ENCODE measurements around the gene BUB1B.

The BUB1B gene

DNA sequence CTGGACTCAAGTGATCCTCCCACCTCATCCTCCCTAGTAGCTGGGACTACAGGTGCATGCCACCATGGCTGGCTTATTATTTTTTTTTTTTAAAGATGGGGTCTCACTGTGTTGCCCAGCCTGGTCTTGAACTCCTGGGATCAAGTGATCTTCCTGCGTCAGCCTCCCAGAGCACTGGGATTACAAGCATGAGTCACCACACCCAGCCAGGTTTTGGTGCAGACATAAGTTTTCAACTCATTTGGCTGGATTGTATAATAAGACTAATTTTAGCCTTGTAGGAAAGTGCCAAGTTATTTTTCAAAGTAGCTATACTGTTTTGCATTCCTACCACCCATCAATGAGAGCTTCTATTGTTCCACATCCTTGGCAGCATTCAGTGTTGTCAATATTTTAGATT is 32.1 kb downstream of the BUB1B start:
- no peak for DNase-seq

DNA sequence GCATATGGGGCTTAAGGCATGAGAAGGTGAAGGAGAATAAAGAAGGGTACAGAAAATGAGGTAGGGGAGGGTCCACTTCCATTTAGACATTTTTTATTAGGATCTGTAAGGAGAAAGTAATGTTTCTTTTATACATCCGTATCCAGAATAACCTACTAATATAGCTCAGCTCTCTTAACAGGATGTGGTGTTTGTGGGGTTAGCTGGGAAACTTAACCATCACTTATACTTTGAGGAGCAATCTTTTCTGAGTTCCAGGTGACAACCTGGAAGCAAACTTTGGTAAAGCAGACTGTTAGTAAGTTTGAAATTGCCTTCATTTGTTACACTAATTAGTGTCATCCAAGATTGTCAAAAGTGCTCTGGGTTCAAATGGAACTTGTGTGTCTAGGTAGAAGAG is 36.6 kb downstream of the BUB1B start:
- DNase-seq, result no peak

DNA sequence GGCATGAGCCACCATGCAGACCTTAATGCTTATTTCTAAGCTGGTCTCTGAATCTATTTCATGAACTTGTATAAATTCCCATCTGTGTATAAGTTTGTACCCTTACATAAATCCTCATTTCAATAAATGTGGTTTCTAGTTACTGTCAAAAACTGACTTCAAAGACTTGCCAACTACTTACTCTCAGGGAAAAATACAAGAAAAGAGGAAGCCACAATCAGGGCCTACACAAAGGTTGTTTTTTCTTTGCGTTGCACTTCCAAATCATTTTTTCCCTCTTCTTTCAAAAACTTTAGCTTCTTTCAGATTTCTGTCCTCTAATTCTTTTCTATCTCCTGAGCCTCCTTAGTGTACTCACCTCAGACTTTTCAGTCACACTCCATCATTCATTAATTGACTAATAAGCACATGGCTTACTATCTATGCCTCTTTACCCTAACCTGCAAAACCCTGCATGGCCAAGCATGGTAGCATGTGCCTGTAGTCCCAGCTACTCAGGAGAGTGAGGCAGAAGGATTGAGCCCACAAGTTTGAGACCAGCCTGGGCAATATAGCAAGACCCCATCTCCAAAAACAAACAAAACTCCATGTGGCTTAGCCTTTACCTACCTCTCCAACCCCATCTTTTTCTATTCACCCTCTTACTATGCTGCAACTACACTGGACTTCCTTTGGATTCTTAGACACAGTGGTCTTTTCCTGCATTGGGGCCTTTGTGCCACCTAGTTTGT is 37.7 kb downstream of the BUB1B start:
- no peak for DNase-seq

DNA sequence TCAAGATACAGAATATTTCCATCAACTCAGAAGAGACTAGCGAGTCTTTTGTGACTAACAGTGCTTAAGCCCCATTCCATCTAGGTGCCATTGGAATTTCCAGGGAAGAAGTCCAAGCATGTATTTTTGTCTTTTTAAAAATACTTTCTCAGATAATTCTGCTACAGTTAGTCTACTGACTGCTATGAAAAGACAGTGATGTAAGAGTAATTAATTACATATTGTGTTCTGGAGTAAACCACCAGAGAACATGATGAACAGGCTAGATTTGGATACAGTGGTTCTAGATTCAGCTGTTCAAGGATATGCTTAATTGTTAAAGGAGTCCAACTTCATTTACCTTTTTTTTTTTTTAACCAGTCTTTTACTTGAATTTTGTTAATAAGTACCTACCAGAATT is 43.2 kb downstream of the BUB1B start:
- DNase-seq, result no peak

DNA sequence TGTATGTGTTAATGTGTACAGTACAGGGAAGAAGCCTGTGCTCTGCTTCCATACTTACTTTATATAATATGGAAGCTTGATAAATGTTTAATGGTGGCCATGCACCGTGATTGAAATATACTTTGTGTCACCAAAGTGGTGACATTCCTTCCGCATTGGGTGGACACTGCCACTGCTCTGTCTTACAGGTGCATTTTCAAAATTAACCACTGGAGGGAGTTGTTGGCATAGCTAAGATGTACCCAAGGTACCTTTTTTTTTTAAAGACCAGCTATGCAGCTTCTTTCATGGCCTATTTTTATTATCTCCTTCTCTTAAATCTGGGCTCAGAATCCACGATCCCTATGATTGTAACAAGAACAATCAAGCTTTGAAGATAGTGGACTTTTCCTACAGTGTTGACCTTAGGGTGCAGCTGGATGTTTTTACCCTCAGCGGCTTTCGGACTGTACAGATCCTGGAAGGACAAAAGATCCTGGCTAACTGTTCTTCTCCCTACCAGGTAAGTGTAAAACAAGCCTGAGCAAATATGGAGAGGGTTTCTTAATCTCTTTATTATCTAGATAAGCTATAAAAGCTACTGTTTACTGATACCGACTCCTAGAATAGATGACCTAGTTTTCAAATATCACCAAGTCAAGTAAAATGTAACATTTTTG is 56.4 kb downstream of the BUB1B start:
- DNase-seq, result peak; percentile 38

DNA sequence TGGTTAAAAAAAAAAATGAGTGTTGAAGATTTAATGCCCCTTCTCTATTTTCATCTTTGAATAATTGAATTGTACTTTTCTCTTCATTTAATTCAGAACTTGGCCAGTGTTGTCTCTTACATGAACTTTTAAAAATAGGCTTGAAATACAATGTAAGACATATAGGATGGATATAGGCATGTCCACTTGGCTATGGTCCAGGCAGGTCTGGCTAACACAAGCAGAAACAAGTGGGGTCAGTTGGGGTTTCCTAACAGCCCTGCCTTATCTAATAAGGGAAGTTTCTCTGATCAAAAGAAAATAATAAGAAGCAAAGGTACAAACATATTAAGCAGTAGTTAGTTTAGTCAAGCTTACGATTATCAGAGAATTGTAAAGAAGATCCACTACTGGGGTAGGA is 58.9 kb downstream of the BUB1B start:
- DNase-seq, result no peak

DNA sequence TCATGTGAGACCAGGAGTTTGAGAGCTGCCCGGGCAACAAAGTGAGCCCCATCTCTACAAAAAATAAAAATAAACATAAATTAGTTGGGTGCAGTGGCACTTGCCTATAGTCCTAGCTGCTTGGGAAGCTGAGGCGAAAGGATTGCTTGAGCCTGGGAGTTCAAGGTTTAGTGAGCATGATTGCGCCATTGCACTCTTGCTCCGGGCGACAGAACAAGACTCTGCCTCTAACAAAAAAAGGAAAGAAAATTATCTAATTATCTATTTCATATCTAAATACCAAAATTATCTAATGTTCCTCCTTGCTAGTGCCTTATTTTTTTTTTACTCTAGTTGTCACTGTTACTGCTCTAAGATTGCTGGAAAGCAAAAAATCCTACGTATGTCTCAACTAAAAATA is 61.3 kb downstream of the BUB1B start:
- no peak for DNase-seq

DNA sequence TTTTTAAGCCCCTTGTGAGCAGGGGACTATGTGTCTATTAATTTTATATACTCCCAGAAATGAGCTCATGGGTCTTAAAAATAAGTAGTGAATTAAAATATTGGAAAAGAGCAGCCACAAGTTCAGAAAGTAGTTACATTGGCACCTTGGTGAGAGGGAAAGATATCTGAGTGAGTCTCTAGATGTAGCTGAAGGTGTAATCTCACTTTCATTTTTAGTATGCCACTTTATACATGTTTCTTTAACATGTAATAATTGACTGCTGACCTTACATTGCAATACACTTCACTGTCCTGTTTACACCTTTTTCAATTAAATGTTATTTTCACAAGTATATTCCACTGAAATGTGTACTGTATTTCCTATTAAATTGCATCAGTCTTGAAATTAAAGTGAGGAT is 65.9 kb downstream of the BUB1B start:
- DNase-seq, result no peak

DNA sequence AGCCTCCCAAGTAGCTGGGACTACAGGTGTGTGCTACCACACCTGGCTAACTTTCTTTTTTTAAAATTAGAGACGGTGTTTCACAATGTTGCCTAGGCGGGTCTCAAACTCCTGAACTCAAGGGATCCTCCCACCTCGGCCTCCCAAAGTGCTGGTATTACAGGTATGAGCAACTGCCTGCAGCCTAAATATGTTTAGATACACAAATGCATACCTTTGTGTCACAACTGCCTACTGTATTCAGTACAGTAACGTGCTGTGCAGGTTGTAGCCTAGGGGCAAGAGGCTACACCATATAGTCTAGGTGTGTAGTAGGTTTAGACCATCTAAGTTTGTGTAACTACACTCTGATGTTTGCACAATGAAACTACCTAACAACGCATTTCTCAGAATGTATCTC is 68.4 kb downstream of the BUB1B start:
- no peak for DNase-seq

DNA sequence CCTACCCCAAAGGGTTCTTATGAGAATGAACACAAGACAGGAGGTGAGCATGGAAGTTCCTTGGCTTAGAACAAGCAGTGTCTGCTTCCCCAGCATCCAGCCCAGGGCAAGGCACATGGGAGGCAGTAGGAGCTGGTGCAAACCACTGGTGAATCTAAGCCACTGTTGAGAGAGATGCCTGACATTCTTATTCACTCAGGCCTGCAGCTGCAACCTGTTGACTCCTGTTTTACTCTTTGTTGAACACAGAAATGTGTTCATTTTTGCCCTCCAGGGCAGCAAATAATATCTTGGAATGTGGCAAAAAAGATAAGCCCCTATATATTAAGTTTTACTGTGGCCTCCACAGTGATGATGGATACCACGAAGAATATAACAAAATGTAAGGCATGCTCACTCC is 69.1 kb downstream of the BUB1B start:
- no peak for DNase-seq

DNA sequence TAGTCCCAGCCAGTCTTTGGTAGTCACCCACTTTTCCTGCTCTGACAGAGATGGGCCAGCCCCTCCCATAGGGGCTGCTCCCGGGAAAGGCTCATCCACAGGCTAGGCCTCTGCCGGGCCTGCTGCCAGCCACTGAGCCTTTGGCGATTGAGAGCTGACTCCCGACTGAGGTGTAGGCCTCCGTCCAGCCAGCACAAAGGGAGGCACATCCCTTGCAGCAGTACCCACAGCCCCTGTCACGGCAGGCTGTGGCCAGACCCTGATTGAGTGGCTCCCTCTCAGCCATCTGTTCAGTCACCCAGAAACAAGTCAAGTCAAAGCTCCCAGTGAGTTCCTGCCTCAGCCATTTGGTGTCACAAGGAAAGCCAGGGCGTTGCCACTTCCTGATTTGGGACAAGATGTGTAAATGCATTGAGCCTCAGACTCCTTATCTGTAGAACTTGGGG is 71.8 kb downstream of the BUB1B start:
- DNase-seq, result no peak

DNA sequence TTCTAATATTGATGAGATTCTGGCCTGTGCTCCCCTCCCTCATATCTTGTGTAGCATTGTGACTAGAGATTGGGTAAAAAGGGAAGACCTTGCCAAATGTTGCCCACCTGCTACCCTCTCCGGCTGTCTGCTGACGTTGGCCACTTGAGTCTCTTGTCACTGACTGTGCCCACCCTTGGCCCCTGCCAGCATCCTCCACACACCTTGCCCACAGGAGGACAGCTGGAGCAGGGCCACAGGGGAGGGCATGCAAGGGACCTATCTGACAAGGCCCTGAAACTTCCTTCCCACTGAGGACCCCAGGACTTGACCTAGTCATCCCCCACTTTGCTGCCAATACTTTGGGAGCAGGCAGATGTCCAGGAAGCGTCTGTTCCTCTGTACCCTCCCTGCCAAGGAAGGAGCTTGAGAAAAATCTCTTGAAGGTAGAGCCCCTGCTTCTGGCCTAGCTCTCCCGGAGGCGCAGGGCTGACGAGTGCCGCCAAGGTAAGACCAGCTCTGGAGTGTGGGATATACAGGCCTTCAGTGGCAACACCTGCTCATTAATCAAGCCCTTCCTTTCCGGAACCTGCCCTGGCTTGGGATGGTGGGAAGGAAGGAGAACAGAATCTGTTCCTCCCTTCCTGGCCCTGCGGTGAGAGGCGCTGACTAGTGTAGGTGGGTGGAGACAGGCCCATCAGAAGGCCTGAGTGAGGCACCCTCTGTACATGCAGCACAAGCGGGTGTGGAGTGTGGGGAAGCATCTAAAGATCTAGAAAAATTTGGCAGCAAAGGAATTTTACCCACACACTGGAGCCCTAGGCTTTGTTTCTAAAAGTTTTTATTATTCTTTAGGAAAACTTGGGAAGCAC is 73.1 kb downstream of the BUB1B start:
- DNase-seq, result no peak

DNA sequence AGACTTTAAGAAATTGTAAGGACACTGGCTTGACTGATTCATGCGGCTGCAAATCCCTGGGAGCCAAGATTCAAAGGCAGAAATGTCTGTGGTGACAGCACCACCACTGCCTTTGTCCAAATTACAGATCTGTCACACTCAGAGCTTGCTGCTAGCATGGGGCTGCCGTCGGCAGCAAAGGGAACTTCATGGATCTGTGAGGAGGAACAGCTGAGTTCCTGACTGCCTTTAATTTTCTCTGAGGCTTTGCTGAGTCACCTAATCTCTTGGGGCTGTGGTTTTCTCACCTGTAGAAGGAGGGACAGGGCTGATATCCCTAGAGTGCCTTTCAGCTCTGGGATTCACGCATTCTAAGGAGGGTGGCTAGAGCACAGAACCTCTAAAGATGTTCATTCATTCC is 73.9 kb downstream of the BUB1B start:
- DNase-seq, result no peak

DNA sequence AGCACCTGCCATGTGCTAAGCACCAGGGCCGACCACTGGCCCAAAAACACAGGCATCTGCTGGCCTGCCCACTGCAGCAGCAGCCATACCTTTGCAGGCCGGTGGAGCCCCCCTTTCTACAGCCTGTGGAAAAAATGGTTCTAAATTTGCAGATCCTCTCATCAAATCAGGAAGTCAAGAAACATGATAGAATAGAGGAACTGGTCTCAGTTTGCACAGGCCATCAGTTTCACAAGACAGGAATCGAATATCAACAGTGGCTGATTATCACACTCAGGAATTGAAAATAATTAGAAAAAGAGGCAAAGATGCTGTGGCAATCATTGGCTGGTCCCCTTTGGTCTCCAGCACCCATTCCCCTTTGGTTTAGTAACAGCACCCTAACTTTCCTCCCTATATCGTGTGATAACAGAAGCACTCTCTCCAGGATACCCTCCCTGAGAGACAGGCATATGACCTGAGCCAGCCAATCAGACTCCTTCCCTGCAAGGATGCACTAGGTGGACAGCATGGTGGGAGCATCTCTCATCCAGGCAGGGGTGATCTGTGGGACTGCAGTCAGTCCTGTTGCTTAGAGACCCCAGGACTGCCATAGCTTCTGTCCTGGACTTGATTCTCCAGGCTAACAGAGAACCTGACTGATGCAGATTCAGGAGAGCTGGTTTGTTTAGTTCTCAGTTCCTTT is 74.5 kb downstream of the BUB1B start:
- DNase-seq, result no peak

DNA sequence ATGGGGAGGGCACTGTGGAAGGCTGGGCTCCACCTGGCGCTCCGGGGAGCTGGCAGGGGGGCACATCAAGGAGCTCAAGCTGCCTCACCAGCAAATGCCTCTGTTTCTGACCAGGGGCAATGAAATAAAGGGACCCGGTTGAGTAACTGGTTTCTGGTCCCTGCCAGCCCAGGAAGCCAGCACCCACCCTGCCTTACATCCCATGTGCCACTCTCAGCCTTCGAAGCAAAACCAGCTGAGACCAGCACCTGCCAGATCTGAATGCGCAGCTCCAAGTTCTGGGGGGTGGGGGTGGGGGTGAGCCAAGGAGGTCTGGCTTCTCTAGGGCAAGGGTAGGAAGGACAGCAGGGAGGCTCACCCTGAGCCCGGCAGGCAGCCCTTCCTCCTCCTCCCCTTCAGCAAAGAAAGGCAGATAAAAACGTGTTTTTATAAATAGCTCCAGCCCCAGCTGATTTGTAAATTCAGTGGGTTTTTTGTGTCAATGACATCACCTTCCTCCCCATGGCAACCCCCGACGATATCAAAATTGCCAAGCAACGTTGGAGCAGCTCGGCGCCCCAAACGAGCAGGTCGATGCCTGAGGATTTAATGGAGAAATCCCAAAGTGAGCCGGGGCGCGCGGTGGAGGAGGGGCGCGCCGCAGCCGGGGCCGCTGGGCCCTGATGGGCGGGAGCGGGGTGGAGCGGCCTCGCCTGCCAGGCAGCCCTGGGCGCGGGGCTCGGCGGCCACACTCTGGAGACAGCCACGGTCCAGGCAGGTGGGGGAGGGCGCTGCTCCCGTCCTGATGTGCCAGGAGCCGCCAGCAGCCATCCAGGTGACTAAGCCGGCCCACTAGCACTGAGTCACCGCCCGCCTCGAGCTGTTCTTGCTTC is 77.9 kb downstream of the BUB1B start, which contains the start of gene PAK6:
Gene PAK6 (plus strand): TSS at position 532 of the 872 bp plus-strand sequence. CDS start 25,723 bp downstream, outside the sequence.
- DNase-seq, result peak; percentile 39

DNA sequence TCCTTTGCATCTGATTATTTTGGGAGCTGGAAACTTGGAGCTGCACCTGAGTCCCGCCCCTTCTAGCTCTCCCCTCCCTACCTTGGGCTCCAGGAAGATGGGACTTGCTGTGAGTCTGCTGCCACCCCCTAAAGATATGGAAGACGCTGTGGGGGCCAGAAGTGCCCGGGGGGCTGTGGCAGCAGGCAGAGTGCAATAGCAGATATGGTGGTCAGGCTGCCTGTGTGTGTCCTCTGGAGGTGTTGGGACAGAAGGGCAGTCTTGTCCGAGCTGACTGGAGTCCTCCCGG is 78.5 kb downstream of the BUB1B start:
- no peak for DNase-seq

DNA sequence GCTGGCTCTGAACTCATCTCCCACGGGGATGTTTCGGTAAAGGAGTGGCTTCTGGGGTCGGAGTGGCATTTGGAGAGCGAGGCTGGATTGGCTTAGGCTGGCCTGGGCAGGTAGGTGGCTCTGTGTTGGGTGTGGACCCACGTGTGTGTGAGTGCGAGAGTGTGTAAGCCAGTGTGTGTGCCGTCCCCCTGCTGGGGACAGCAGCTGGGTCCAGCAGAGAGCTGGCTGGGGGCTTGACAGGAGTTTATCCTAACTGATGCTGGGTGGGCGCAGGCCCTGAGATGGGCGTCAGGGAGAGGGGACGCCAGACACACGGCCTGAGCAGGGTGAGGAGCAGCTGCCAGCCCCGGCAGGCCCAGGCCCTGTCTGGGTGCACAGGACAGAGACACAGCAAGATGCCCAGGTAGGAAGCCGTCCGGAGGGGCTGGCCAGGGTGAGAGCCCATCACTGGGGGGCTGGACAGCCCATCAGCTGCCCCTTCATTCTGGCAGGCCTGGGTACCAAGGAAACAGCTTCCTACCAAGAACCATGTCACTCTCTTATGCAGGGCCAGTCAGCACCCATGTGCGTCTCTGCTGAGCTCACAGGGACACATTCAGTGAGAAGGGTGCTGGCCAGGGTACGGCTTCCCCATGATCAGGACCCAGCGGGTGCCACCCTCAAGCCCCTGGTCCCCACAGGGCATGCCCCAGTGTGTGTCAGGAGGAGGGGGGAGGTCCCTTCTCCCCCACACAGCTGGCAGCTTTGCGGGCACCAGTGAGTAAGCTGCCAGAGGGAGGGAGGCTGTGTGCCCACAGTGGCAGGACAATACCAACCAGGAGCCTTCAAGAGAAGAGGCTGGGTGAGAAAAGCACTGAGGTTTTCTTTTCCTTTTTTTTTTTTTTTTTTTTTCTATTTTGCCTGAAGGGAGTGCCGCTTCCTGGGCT is 79.1 kb downstream of the BUB1B start:
- no peak for DNase-seq

DNA sequence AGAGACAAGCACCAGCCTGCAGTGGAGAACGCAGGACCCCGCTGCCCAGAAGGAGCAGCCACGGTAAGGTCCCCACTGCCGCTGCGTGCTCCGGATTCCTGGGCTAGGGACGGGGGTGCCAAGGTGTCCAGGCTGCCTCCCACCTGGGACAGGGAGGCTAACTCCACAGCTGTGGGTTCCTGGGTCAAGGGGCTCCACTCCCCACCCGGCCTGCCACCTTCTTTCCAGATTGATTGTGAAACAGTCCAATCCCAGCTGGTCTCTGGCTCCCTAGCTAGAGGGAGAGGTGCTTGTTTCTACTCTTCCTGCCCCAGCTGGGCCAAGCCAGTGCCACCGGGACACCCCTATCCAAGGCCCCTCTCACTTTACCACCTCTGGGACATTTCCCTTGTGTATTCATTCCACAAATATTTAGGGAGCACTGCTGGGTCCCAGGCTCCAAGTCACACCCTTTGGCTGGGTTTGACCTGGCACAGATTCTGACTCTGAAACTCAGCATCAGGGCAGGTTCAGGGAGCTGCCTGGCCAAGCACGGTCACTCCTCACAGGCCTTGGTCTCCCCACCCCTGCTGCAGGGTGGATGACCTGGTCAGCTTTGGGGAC is 79.9 kb downstream of the BUB1B start:
- no peak for DNase-seq

DNA sequence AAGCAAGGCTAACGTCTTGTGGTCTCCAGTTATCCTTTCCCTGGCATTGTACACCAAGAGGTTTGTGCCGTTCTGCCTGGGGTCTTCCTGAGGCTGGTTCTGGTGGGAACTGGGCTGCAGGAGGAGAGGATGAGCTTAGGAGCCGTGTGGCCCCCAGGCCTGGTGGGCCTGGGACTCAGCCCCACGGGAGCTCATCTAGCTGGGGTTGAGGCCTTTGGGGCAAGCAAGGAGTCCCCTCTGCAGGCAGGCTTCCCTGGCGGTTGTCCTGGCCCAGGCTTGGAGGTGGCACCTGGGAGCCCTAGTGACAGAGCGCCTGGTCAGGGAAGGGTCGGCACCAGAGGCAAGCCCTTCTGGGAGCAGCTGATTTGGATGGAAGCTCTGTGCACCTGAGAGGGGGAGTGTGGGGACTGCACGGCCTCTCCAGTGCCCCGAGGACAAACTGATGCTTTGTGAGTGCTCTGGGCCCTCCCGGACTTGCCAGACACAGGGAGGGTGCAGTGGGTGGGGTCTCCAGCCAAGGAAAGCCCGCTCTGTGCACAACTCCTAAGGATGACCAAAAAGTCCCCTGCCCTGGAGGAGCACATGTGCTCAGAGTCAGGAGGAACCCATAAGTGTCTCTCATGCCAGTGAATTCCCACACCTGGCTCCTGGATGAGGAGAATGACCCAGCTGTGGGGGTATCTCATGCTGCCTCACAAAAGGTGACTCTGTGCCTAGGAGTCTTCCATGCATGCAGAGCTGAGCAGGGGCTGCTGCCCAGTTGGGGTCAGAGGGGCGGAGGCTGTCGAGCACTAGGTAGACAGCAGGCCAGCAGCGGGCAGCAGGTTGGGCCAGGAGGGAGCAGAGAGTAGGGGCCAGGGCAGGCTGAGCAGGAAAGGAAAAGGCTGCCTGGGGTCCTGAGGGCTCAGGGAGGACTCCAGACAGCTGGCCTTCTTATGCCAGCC is 80.7 kb downstream of the BUB1B start:
- no peak for DNase-seq

DNA sequence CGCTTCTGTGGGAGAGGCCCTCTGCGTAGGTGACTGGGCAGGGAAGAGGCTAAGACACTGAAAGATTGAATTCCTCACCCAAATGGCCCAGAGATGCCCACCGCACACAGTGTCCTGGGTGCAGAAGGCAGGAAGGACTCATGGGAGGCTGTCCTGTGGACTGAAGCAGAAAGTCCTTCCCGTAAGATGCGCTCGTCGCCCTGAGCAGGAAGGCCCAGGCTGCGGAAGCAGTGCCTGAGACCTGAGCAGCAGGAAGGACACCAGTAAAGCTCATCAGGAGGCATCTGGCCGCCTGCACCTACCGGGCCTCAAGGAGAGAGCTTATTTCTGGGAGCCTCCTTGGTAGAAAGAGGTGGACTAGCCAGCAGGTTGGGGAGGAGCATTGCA is 81.3 kb downstream of the BUB1B start:
- DNase-seq, result no peak

Data from activated naive CD4-positive, alpha-beta T cell treated with Interleukin-2 at 50 U/mL for 16 hours (primary cell).